ENCODE results near the gene CLIP4. TPM values are rescaled to one million over a fixed set of nuclear protein-coding genes. Genes with fewer than 3 reads are reported as not detected.

CLIP4 gene
- total and polyA plus RNA-seq, 2 of the 13 experiments (the other 11 are each of a cell fraction or from before 2014, with no cell fraction given) = 0.46 to 0.49 TPM

DNA sequence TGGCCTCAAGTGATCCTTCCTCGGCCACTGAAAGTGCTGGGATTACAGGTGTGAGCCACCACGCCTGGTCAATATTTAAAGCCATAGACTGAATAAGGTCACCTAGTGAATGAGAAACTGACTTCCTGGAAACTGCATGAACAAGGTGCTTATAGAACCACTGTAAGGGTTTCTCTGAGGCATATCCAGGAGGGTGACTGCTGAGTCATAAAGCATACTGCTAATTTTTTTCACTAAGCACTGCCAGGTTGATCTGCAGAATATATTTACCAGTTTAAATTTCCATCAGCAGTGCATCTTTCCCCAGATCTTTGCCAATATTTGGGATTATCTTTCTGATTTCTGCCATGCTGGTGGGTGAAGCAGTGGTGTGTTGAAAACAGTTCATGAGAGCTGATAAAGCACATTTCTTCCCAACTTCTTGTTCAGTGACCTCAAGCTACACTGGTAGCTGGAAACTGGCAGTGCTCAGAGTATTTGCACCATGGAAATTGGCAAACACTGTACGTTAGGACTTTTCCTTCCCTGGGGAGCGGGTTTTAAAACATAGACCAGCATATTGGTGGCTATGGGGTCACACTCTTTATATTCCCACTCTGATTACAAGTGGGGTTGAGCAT lies 4.2 kb upstream of the CLIP4 start:
- BruUV-seq (replicated peaks) = no TSS peak
- 18% methylated on average over 2 of the region's 4 CpGs for WGBS (ENCODE audit: low lambda C conversion rate)
- in situ Hi-C loops (cut with HindIII; ENCODE audit: extremely low pct_ligation_motif_present, low pct_unique_long_range_greater_than_20kb) (no loop called here), intact Hi-C loops (cut with micrococcal nuclease; ENCODE audit: unreplicated experiment) (no loop called here)
- Histone ChIP-seq H3K36me3 (replicated peaks in 1 of 2; ENCODE audit: control insufficient read depth in 1 of 2, insufficient read depth in 2 of 2, low read length in 2 of 2) (no peaks in the 10 kb centered on the region), H3K27ac (ENCODE audit: extremely low read length, insufficient read depth, low read length) (no peak overlapping the region), H3K9ac (ENCODE audit: insufficient read depth, low read depth, low read length) (no peak overlapping the region), H2AFZ (ENCODE audit: low read length) (no peak overlapping the region), H3K4me3 (replicated peaks in 1 of 3; ENCODE audit: insufficient read depth in 1 of 3, low read depth in 2 of 3, low read length in 3 of 3) (no peak overlapping the region), H3K4me1 (ENCODE audit: insufficient read depth, low read length) (peaks cover 30% of the 10 kb centered on the region), H3K4me2 (ENCODE audit: low read depth, low read length) (no peak overlapping the region), H4K20me1 (ENCODE audit: insufficient read depth, low read length) (no peaks in the 10 kb centered on the region), H3K9me3 (ENCODE audit: low read length) (no peaks in the 10 kb centered on the region), H3K79me2 (ENCODE audit: insufficient read depth, low read length) (no peaks in the 10 kb centered on the region), H3K27me3 (ENCODE audit: control insufficient read depth in 1 of 2, insufficient read depth in 2 of 2, low read length in 2 of 2) (peaks cover 0 to 3% of the 10 kb centered on the region in 2 experiments; a peak in 1 of 5 replicates)
- ChIA-PET POLR2A (no interaction called here), CTCF (ENCODE audit: low intra/inter-chr PET ratio, low total read pairs) (no interaction called here)
- FAIRE-seq (no peak), ATAC-seq (no peak), DNase-seq (ENCODE audit: low spot score) (no peak)
- 0 out of 2 replicates have a peak, but pooled peaks have one; percentile 21 for TF ChIP-seq NFE2L2 (IDR thresholded peaks at IDR 0.05; ENCODE audit: low read length)
- TF ChIP-seq ELF3 (CRISPR knock-in tag; IDR thresholded peaks at IDR 0.05) = 0 out of 2 replicates have a peak, but pooled peaks have one; percentile 17
- TF ChIP-seq SAP130 (CRISPR knock-in tag; IDR thresholded peaks at IDR 0.05; ENCODE audit: low read depth) = 0 out of 2 replicates have a peak, but pooled peaks have one; percentile 13
- no peak for TF ChIP-seq POGZ (CRISPR knock-in tag; IDR thresholded peaks at IDR 0.05)
- TF ChIP-seq GATAD2A (CRISPR knock-in tag; IDR thresholded peaks at IDR 0.05) = peak; percentile 24; the same call in 1 of the 2 replicates
- no peak for TF ChIP-seq KDM3A (CRISPR knock-in tag; IDR thresholded peaks at IDR 0.05; ENCODE audit: low read depth)
- TF ChIP-seq HMG20A (CRISPR knock-in tag; IDR thresholded peaks at IDR 0.05; ENCODE audit: borderline replicate concordance) = 0 out of 2 replicates have a peak, but pooled peaks have one; percentile 12

DNA sequence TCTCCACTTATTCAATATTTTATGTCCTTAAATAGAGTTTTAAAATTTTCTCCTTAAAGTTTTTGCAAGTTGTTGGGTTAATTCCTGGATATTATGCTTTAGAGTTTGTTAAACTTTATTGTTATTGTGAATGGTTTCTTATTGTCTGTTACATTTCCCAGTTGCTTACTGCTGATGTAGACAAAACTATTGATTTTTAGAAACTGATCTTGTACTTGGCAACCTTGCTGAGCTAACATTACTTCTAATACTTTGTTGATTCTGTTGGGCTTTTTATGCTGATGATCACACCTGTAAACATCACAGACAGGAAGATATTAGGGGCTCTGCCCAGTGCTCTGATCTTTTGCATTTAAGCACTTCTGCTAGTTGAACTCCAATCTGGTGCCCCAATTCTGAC lies 2.8 kb upstream of the CLIP4 start:
- Histone ChIP-seq H3K36me3 (replicated peaks in 1 of 2; ENCODE audit: control insufficient read depth in 1 of 2, insufficient read depth in 2 of 2, low read length in 2 of 2) (no peaks in the 10 kb centered on the region), H3K4me1 (ENCODE audit: insufficient read depth, low read length) (peaks cover 22% of the 10 kb centered on the region), H4K20me1 (ENCODE audit: insufficient read depth, low read length) (no peaks in the 10 kb centered on the region), H3K9me3 (ENCODE audit: low read length) (no peaks in the 10 kb centered on the region), H3K9ac (ENCODE audit: insufficient read depth, low read depth, low read length) (no peak overlapping the region), H2AFZ (ENCODE audit: low read length) (no peak overlapping the region), H3K4me2 (ENCODE audit: low read depth, low read length) (no peak overlapping the region), H3K27ac (ENCODE audit: extremely low read length, insufficient read depth, low read length) (no peak overlapping the region), H3K4me3 (replicated peaks in 1 of 3; ENCODE audit: insufficient read depth in 1 of 3, low read depth in 2 of 3, low read length in 3 of 3) (no peak overlapping the region), H3K79me2 (ENCODE audit: insufficient read depth, low read length) (no peaks in the 10 kb centered on the region), H3K27me3 (ENCODE audit: control insufficient read depth in 1 of 2, insufficient read depth in 2 of 2, low read length in 2 of 2) (0 out of 5 replicates have a peak, but pooled peaks cover 0 to 3% of the 10 kb centered on the region in 2 experiments)
- TF ChIP-seq ZNF614 (CRISPR knock-in tag; IDR thresholded peaks at IDR 0.05; ENCODE audit: borderline replicate concordance) = no peak
- peak; percentile 50 to 65 for TF ChIP-seq MAFK (conservative IDR thresholded peaks at IDR 0.05 in 1 of 2, IDR thresholded peaks at IDR 0.05 in 1 of 2; ENCODE audit: low read length in 2 of 2)
- peak; percentile 30; the same call in 1 of the 2 replicates for TF ChIP-seq MAFF (IDR thresholded peaks at IDR 0.05; ENCODE audit: low read depth, low read length)
- TF ChIP-seq, protein P1, sequence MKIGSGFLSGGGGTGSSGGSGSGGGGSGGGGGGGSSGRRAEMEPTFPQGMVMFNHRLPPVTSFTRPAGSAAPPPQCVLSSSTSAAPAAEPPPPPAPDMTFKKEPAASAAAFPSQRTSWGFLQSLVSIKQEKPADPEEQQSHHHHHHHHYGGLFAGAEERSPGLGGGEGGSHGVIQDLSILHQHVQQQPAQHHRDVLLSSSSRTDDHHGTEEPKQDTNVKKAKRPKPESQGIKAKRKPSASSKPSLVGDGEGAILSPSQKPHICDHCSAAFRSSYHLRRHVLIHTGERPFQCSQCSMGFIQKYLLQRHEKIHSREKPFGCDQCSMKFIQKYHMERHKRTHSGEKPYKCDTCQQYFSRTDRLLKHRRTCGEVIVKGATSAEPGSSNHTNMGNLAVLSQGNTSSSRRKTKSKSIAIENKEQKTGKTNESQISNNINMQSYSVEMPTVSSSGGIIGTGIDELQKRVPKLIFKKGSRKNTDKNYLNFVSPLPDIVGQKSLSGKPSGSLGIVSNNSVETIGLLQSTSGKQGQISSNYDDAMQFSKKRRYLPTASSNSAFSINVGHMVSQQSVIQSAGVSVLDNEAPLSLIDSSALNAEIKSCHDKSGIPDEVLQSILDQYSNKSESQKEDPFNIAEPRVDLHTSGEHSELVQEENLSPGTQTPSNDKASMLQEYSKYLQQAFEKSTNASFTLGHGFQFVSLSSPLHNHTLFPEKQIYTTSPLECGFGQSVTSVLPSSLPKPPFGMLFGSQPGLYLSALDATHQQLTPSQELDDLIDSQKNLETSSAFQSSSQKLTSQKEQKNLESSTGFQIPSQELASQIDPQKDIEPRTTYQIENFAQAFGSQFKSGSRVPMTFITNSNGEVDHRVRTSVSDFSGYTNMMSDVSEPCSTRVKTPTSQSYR (CRISPR knock-in tag; IDR thresholded peaks at IDR 0.05; ENCODE audit: borderline replicate concordance) = no peak
- in situ Hi-C loops (cut with HindIII; ENCODE audit: extremely low pct_ligation_motif_present, low pct_unique_long_range_greater_than_20kb) = no loop called here
- POLR2A ChIA-PET = no interaction called here
- ATAC-seq (no peak), FAIRE-seq (no peak), DNase-seq (ENCODE audit: low spot score) (no peak)
- intact Hi-C loops (cut with micrococcal nuclease; ENCODE audit: unreplicated experiment) = no loop called here
- BruUV-seq (replicated peaks) = no TSS peak
- CTCF ChIA-PET (ENCODE audit: low intra/inter-chr PET ratio, low total read pairs) = no interaction called here
